Medulla oblongata (tissue), 1 donor: ENCODE data around the gene GMPPB.
"Not testable (repeated sequence)": the region's sequence is repeated elsewhere in the genome, so short reads cannot be mapped to it uniquely, and the experiment has no call there.

Source experiments
- DNase-seq: peaks from one replicate; pipeline ENCODE4 v3.0.0-alpha.2; 2015; ENCODE audit errors: extremely low spot score

The GMPPB gene

DNA sequence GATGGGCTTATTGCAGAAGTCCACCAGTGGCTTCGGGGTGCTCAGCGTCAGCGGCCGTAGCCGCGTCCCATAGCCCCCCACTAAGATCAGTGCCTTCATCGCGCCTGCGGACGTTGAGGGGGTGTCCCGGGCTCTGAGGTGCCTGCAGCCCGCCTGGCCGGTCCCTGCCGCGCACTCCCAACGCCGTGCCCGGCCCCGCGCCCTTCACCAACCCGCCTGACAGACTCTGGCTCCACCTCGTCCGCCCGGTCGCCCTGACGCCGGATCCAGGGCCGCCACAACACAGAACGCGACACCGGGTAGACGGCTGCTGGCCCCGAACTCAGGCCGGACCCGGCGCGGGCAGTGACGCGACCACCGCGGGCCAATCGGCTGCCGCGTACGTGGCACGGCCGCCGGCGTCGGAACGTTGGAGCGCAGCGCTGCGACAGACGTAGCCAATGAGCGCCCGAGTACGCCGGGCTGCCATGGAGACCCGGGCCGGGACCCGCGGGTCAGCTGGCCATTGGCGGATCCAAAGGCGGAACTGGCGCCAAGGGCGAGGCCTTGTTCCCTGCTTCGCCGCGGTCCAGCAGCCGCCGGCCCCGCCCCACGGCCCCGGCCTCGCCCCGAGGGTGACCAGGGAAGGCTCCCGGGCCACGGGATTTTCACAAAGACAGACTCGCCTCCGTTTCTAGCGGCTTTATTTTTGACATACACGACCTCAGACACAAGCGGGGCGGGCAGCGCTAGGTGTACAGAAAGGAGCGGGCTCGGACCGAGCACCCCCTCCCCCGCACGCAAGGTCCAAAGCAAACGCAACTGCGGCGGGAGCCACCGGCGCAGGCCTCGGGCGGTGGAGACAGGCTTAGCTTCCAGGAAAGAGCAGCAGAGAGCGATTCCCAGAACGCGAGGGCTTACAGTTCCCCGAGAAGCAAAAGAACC lies at the start of gene GMPPB:
GMPPB (minus strand) TSS at position 324 of the 924 bp plus-strand sequence; CDS start at position 99, 225 bp downstream.
- peak; percentile 97 for DNase-seq

DNA sequence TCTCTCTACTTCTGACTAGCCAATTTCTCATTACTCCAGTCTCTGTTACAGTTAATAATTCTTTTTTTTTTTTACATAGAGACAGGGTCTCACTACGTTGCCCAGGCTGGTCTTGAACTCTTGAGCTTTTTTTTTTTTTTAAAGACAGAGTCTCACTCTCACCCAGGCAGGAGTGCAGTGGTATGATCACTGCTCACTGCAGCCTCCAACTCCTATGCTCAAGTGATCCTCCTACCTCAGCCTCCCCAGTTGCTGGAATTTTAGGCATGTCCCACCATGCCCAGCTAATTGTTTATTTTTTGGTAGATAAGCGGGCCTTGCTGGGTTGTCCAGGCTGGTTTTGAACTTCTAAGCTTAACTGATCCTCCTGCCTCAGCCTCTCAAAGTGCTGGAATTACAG lies 49.0 kb upstream of the GMPPB start:
- DNase-seq, result no peak

GRCh38 chr3:49771340-49771938 lies 47.7 kb upstream of the GMPPB start:
- DNase-seq, result no peak

GRCh38 chr3:49769926-49770325 lies 46.2 kb upstream of the GMPPB start:
- no peak for DNase-seq

DNA sequence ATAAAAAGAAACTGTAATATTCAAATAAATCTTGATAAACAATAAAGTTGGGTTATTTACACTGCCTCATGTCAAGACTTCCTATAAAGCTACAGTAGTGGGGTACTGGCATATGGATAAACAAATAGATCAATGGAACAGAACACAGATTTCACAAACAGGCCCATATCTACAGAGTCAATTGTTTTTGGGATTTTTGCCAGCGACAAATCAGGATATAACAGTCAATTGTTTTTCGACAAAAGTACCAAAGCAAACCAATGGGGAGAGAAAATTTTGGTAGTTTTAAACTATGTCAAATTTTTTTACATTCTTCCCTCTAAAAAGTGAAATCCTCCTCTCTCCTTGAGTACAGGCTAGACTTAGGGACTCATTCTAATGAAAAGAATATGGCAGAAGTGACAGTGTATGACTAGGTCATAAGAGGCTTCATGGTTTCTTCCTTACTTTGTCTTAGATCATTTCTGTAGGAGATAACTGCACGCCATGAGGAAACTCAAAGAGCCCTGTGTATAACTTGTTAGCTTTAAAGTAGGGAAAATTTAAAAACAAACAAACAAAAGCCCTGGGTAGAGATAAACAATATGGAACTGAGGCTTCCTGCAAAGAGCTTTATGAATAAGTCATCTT lies 45.6 kb upstream of the GMPPB start:
- DNase-seq, result no peak

DNA sequence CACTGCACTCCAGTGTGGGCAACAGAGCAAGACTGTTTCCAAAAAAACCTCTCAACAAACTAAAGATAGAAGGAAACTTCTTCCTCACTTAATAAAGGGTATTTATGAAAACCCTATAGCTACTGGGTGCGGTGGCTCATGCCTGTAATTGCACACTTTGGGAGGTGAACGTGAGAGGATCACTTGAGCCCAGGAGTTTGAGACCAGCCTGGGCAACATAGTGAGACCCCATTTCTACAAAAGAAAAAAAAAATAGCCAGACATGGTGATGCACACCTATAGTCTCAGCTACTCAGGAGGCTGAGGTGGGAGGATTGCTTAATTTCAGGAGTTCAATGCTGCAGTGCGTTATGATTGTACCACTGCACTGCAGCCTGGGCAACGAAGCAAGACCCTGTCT lies 40.2 kb upstream of the GMPPB start:
- no peak for DNase-seq

DNA sequence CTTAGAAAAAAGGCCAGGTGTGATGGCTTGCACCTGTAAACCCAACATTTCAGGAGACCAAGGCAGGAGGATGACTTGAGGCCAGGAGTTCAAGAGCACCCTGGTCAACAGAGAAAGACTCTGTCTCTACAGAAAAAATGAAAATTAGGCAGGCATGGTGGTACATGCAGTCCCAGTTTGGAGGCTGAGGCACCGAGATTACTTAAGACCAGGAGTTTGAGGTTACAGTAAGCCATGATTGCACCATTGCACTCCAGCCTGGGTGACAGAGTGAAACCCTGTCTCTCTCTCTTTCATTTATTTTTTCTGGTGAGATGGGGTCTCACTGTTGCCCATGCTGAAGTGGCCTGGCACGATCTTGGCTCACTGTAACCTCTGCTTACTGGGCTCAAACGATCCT lies 37.9 kb upstream of the GMPPB start:
- no peak for DNase-seq

GRCh38 chr3:49759226-49759625 lies 35.5 kb upstream of the GMPPB start:
- no peak for DNase-seq

DNA sequence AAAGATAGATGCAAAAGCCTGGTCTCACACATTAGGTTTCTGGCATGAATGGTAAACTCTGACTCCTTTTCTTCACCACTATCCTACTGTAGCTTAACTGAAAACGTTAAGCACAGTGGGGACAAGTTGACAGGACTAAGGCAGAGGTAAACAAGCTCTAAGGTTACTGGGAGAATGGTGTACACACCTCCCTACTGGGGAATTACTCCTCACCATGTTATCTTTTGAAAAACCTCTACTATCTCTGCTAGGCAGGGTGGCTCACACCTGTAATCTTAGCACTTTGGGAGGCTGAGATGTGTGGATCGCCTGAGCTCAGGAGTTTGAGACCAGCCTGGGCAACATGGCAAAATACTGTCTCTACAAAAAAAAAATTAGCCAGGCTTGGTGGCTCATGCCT lies 33.4 kb upstream of the GMPPB start:
- DNase-seq, result no peak

- no peak for DNase-seq
Observed at GRCh38 chr3:49756036-49756435, 32.3 kb upstream of the GMPPB start.

DNA sequence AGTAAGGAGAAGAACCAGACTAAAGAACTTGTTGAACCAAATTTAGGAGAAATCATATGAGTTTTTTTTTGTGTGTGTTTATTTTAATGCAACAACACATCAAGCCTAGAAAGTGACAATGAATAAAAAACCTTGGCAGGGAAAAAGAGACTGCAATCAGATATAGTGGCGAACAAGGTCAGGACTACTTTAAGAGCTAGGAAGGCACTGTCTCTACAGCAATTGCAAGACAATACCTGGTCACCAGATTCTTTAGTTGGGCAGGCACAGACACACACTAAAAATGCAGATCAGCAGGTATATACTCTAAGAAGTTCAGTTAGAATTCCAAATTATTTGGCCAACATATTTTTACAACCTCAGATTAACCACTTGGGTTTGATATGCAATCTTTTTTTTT lies 30.8 kb upstream of the GMPPB start:
- no peak for DNase-seq

DNA sequence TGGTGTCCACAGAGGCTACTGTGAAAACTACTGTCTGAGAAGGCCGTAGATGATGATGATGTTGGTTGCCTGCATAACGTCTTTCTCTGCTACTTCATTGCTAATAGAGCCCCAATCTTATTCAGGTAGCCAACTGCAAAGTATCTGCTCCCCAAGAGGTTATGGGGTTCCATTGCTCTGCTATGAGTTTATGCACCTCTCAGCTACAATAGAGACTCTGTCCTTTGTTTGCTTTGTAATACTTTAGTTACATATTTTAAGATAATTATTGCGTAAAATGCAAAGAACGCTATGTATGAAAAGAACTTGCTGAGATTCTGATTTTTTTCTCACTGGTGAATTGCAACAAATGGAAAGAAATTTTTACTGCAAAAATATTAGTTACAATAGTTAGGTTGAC lies 27.8 kb upstream of the GMPPB start:
- no peak for DNase-seq

DNA sequence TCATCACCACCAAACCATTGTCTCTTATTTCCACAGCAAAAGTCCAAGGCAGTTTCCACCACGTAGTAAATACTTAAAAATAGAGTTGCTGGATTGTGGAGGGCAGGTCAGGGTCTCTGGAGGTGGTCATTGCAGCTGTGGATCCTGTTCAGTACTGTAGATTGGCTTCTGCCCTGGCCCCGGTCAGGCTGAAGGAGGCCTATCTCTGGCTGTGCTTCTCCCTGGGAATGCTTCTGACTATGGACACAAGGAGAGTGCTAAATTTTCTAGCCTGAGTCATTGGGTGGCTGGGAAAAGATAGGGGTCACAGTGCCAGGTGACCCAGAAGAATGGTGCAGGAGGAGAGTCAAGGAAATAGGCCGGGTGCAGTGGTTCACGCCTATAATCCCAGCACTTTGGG lies 26.3 kb upstream of the GMPPB start:
- no peak for DNase-seq

DNA sequence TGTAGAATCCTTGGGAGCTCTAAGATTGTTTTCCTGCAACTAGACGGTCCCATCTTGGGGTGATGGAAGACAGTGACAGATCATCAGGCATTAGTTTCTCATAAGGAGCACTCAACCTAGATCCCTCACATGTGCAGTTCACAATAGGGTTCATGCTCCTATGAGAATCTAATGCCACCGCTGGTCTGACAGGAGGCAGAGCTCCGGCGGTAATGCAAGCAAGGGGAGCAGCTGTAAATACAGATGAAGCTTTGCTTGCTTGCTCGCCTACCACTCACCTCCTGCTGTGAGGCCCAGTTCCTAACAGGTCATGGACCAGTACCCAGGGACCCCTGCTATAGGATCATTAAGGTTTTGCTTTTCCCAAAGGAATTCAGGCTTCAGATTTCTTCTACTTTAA lies 25.1 kb upstream of the GMPPB start:
- DNase-seq, result not testable (repeated sequence)

DNA sequence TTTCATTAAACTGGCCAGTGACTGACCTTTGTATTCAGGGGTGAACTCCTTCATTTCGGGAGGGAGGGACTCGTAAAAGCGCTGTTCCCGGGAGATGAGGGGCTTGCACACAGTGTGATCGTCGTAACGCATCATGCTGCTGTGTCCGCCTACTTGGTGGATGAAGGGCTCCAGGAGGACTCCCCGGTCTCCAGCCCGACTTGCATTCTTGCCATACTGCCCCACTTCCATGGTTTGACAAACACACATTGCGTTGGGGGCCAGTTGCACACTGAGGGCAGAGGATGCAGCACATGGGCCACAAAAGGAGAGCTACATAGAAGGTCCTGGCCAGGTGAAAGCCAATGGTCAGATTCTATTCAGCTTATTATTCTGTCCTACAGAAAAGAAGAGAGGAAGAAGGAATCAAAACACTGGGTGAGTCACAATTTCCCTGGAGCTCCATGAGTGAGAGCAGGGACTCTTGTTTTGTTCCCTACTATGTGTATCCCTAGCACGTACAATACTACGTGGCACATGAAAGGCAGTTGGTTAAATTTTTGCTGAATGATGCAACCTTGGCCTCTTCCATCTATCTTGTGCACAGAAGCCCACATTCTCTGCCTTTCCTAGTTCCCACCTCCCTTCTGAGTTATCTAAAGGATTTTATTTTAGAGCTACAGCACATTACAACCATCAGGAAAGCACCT lies 24.2 kb upstream of the GMPPB start:
- no peak for DNase-seq

DNA sequence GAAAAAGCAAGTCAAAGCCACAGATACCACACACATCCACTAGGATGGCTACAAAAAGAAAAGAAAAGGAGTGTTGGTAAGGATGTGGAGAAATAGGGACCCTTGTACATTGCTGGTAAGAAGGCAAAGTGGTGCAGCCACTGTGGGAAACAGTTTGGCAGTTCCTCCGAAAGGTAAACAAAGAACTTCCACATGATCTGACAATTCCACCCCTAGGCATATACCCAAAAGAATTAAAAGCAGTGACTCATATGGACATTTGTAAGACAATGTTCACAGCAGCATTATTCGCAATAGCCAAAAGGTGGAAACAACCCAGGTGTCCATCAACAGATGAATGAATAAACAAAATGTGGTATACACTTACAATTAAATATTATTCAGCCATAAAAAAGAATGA lies 22.2 kb upstream of the GMPPB start:
- no peak for DNase-seq

GRCh38 chr3:49740427-49740826 lies 16.7 kb upstream of the GMPPB start:
- DNase-seq, result no peak

GRCh38 chr3:49738067-49738713 lies 14.4 kb upstream of the GMPPB start:
- no peak for DNase-seq

GRCh38 chr3:49734752-49735151 lies 11.0 kb upstream of the GMPPB start:
- DNase-seq, result no peak

GRCh38 chr3:49733551-49733950 lies 9.8 kb upstream of the GMPPB start:
- no peak for DNase-seq

DNA sequence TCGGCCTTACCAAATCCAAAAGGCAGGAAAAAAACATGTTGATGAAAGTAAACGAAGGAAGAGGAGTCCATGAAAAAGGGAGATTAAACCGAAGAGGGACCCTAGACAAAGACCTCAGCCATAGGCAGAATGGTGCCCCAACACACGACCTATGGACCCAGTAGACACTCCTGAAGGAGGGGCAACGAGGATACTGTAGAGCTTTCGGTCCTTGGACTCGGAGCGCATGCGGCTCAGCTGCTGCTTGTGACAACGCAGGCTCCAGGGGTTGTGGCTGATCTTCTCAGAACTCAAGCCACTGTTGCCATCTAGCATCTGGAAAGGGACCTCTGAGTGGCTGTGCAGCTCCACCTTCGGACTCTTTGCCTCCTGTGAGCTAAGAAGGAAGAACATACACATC lies 8.8 kb upstream of the GMPPB start:
- no peak for DNase-seq
